ENCODE results near the gene IRX3. TPM values are rescaled to one million over a fixed set of nuclear protein-coding genes. Genes with fewer than 3 reads are reported as not detected.

Gene IRX3
- total and polyA plus RNA-seq, 4 donors = 25.6 to 84.2 (median 56.8) TPM

GRCh38 chr16:54291656-54292487 is 5.3 kb upstream of the IRX3 start:
- peak in 1 of 3 donors; percentile 10 for DNase-seq
- H3K4me3 ChIP-seq = no peak overlapping the region
- WGBS, 2 donors = 20 to 38% methylated on average over 22 of the region's 22 CpGs
- no peak for ATAC-seq (ENCODE audit: insufficient read depth, low FRiP score)
- no peak overlapping the region for H3K27ac ChIP-seq (ENCODE audit: low read depth in 1 of 2, low read length in 1 of 2)
- peaks cover 0 to 10% (median 4%) of the 10 kb centered on the region in 5 donors for H3K4me1 ChIP-seq (ENCODE audit: control insufficient read depth in 5 of 5, insufficient read depth in 5 of 5, low read length in 5 of 5)
- H3K27me3 ChIP-seq (ENCODE audit: control insufficient read depth in 3 of 3, insufficient read depth in 3 of 3, low read length in 2 of 3) = peaks cover 6 to 75% (median 62%) of the 10 kb centered on the region in 3 donors
- H3K9ac ChIP-seq (ENCODE audit: insufficient read depth in 1 of 2, low read length in 2 of 2) = no peak overlapping the region
- H3K36me3 ChIP-seq (ENCODE audit: control insufficient read depth in 4 of 4, insufficient read depth in 4 of 4, low read length in 4 of 4) = no peaks in the 10 kb centered on the region
- peaks cover 0 to 7% (median 0%) of the 10 kb centered on the region in 4 donors for H3K9me3 ChIP-seq (ENCODE audit: control insufficient read depth in 4 of 4, insufficient read depth in 3 of 4, low read length in 3 of 4)
- TF ChIP-seq, protein P1, sequence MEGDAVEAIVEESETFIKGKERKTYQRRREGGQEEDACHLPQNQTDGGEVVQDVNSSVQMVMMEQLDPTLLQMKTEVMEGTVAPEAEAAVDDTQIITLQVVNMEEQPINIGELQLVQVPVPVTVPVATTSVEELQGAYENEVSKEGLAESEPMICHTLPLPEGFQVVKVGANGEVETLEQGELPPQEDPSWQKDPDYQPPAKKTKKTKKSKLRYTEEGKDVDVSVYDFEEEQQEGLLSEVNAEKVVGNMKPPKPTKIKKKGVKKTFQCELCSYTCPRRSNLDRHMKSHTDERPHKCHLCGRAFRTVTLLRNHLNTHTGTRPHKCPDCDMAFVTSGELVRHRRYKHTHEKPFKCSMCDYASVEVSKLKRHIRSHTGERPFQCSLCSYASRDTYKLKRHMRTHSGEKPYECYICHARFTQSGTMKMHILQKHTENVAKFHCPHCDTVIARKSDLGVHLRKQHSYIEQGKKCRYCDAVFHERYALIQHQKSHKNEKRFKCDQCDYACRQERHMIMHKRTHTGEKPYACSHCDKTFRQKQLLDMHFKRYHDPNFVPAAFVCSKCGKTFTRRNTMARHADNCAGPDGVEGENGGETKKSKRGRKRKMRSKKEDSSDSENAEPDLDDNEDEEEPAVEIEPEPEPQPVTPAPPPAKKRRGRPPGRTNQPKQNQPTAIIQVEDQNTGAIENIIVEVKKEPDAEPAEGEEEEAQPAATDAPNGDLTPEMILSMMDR (IDR thresholded peaks at IDR 0.05; ENCODE audit: control extremely low read depth, extremely low read depth) = no peak

DNA sequence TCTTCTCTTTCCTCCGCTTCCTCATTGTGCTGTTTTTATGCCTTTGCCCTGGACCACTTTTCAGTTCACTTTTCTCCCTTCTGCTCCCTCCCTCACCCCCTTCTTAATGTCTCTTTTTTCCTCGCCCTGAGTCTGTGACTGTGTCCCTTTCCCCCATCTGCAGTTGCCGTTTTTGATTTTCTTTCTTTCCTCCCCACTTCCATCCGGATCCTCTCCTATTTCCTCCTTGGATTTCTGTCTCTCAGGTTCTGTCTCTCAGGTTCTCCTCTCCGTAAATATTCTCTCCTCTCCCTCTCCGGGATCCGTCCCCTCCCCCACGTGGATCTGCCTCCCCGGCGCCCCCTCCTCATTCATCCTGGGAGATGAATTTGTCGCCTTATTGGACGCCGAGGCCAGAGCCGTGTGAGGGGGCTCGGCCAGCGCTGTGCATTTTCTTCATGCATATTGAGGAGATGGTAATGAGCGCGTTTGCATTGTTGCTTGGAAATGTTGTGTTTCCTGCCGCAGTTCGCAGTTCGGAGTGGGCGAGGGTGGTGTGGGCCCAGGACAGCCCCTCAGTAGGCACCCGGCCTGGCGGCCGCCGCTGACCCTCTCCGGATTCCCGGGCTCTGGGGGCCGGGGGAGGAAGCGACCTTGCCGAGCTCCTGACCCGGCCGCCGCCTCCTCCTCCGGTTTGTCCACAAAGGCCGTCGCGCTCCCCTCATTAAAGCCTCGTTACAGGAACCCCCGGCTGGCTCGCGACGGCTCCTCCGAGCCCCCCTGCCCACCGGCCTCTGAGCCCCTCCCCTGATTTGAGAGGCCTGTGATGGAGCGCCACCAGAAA is 4.5 kb upstream of the IRX3 start:
- TF ChIP-seq, protein P1 (IDR thresholded peaks at IDR 0.05; ENCODE audit: control extremely low read depth, extremely low read depth) = no peak
- peak in 1 of 3 donors; percentile 15 for DNase-seq
- WGBS, 2 donors = 16 to 28% methylated on average over 43 to 46 of the region's 46 CpGs
- Histone ChIP-seq H3K4me1 (ENCODE audit: control insufficient read depth in 5 of 5, insufficient read depth in 5 of 5, low read length in 5 of 5) (peaks cover 0 to 10% (median 4%) of the 10 kb centered on the region in 5 donors), H3K9ac (ENCODE audit: insufficient read depth in 1 of 2, low read length in 2 of 2) (no peak overlapping the region), H3K36me3 (ENCODE audit: control insufficient read depth in 4 of 4, insufficient read depth in 4 of 4, low read length in 4 of 4) (no peaks in the 10 kb centered on the region), H3K9me3 (ENCODE audit: control insufficient read depth in 4 of 4, insufficient read depth in 3 of 4, low read length in 3 of 4) (peaks cover 0 to 6% (median 0%) of the 10 kb centered on the region in 4 donors), H3K27ac (ENCODE audit: low read depth in 1 of 2, low read length in 1 of 2) (peak overlapping the region in 1 of 2 donors; percentile 17), H3K27me3 (ENCODE audit: control insufficient read depth in 3 of 3, insufficient read depth in 3 of 3, low read length in 2 of 3) (peaks cover 6 to 75% (median 65%) of the 10 kb centered on the region in 3 donors), H3K4me3 (no peak overlapping the region)
- no peak for ATAC-seq (ENCODE audit: insufficient read depth, low FRiP score)

GRCh38 chr16:54289945-54290832 is 3.6 kb upstream of the IRX3 start:
- H3K9me3 ChIP-seq (ENCODE audit: control insufficient read depth in 4 of 4, insufficient read depth in 3 of 4, low read length in 3 of 4) = peaks cover 0 to 6% (median 0%) of the 10 kb centered on the region in 4 donors
- H3K27ac ChIP-seq (ENCODE audit: low read depth in 1 of 2, low read length in 1 of 2) = no peak overlapping the region
- H3K4me1 ChIP-seq (ENCODE audit: control insufficient read depth in 5 of 5, insufficient read depth in 5 of 5, low read length in 5 of 5) = peaks cover 0 to 14% (median 4%) of the 10 kb centered on the region in 5 donors
- WGBS, 2 donors = 15 to 26% methylated on average over 54 to 62 of the region's 62 CpGs
- no peak overlapping the region for H3K4me3 ChIP-seq
- DNase-seq (peak in 1 of 3 donors; percentile 29), ATAC-seq (ENCODE audit: insufficient read depth, low FRiP score) (no peak)
- H3K36me3 ChIP-seq (ENCODE audit: control insufficient read depth in 4 of 4, insufficient read depth in 4 of 4, low read length in 4 of 4) = no peaks in the 10 kb centered on the region
- H3K9ac ChIP-seq (ENCODE audit: insufficient read depth in 1 of 2, low read length in 2 of 2) = no peak overlapping the region
- TF ChIP-seq, protein P1 (IDR thresholded peaks at IDR 0.05; ENCODE audit: control extremely low read depth, extremely low read depth) = no peak
- peaks cover 6 to 75% (median 66%) of the 10 kb centered on the region in 3 donors for H3K27me3 ChIP-seq (ENCODE audit: control insufficient read depth in 3 of 3, insufficient read depth in 3 of 3, low read length in 2 of 3)

All from lung (tissue), 12 donors.